IgD-negative memory B cell (primary cell): ENCODE results near the gene FNDC11. TPM values are rescaled to one million over a fixed set of nuclear protein-coding genes. Genes with fewer than 3 reads are reported as not detected.
"Not testable (repeated sequence)": the region's sequence is repeated elsewhere in the genome, so short reads cannot be mapped to it uniquely, and the experiment has no call there.

Source experiments
- H3K27ac Mint-ChIP-seq, 3 donors: one replicate each; pipeline ENCODE4 v1.8.0; 2020 to 2022; ENCODE audit warnings: mild to moderate bottlenecking in 3 of 3, mixed read lengths in 3 of 3, moderate library complexity in 1 of 3
- H3K27me3 Mint-ChIP-seq: one replicate; pipeline ENCODE4 v1.8.0; 2021; ENCODE audit warnings: mixed read lengths
- H3K36me3 Mint-ChIP-seq: one replicate; pipeline ENCODE4 v1.8.0; 2020; ENCODE audit warnings: mild to moderate bottlenecking, mixed read lengths
- H3K4me1 Mint-ChIP-seq, 3 donors: one replicate each; pipeline ENCODE4 v1.8.0; 2020 to 2022; ENCODE audit warnings: mixed read lengths in 3 of 3, mild to moderate bottlenecking in 1 of 3
- H3K4me3 Mint-ChIP-seq, 4 donors: one replicate each; pipeline ENCODE4 v1.8.0; 2020 to 2022; ENCODE audit warnings: mild to moderate bottlenecking in 4 of 4, mixed read lengths in 4 of 4, moderate library complexity in 3 of 4
- H3K9me3 Mint-ChIP-seq, 3 donors: one replicate each; pipeline ENCODE4 v1.8.0; 2020 to 2021; ENCODE audit warnings: mixed read lengths in 3 of 3, mild to moderate bottlenecking in 1 of 3
- polyA plus RNA-seq: library from polyadenylated mRNA; unstranded; fragments of 300-500 nt; fragmentation: Illumina TruSeq; gene quantifications from one replicate; pipeline ENCODE4 v1.2.3, GENCODE V29; 2021

The FNDC11 gene
- polyA plus RNA-seq = 2.5 TPM

- H3K9me3 Mint-ChIP-seq = no peaks in the 10 kb centered on the region
- peak within 1 kb of the TSS; percentile 98 to 100 (median 98) for H3K27ac Mint-ChIP-seq
- H3K36me3 Mint-ChIP-seq = peaks cover 1% of the 10 kb centered on the region
- peak within 1 kb of the TSS; percentile 83 to 95 (median 94) for H3K4me3 Mint-ChIP-seq
- peaks cover 10 to 31% (median 15%) of the 10 kb centered on the region in 3 donors for H3K4me1 Mint-ChIP-seq
- peaks cover 2% of the 10 kb centered on the region for H3K27me3 Mint-ChIP-seq
These were observed at the start of gene FNDC11 for GRCh38 chr20:63553933-63554290. FNDC11 (plus strand) TSS chr20:63554159; CDS start chr20:63555664, 1,505 bp downstream.

GRCh38 chr20:63504642-63505041 is 49.3 kb upstream of the FNDC11 start:
- Mint-ChIP-seq H3K9me3 (peaks cover 2 to 12% (median 3%) of the 10 kb centered on the region in 3 donors), H3K27me3 (peaks cover 14% of the 10 kb centered on the region), H3K4me1 (no peaks in the 10 kb centered on the region), H3K36me3 (peaks cover 3% of the 10 kb centered on the region), H3K4me3 (no peak overlapping the region), H3K27ac (peak overlapping the region in 1 of 3 donors; percentile 8)

GRCh38 chr20:63505281-63505680 is 48.7 kb upstream of the FNDC11 start:
- Mint-ChIP-seq H3K9me3 (peaks cover 2 to 12% (median 3%) of the 10 kb centered on the region in 3 donors), H3K36me3 (peaks cover 3% of the 10 kb centered on the region), H3K27me3 (peaks cover 16% of the 10 kb centered on the region), H3K4me3 (no peak overlapping the region), H3K4me1 (no peaks in the 10 kb centered on the region), H3K27ac (peak overlapping the region in 1 of 3 donors; percentile 8)

- H3K4me3 Mint-ChIP-seq = no peak overlapping the region
- peaks cover 2 to 12% (median 3%) of the 10 kb centered on the region in 3 donors for H3K9me3 Mint-ChIP-seq
- H3K27ac Mint-ChIP-seq = no peak overlapping the region
- no peaks in the 10 kb centered on the region for H3K4me1 Mint-ChIP-seq
- peaks cover 18% of the 10 kb centered on the region for H3K27me3 Mint-ChIP-seq
- peaks cover 3% of the 10 kb centered on the region for H3K36me3 Mint-ChIP-seq
These were observed 48.2 kb upstream of the FNDC11 start for GRCh38 chr20:63505723-63506122.

DNA sequence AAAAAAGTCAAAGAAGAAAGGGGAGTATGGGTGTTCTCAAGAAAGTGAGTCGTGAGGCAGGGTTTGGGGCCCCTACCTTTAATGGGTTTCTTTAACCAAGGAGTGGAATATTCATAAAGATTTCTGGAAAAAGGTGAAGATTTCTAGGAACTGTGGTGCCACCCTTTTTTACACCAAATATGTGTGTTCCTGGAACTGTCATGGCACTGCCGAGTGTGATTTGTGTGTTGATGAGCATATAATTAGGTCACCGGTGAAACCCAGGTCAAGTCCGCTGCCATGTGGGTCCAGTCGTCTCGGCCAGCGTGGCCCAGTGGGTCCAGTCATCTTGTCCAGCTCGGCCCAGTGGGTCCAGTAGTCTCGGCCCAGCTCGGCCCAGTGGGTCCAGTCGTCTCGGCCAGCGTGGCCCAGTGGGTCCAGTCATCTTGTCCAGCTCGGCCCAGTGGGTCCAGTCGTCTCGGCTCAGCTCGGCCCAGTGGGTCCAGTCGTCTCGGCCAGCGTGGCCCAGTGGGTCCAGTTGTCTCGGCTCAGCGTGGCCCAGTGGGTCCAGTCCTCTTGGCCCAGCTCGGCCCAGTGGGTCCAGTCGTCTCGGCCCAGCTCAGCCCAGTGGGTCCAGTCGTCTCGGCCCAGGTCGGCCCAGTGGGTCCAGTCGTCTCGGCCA is 46.7 kb upstream of the FNDC11 start:
- Mint-ChIP-seq H3K9me3 (peaks cover 2 to 12% (median 3%) of the 10 kb centered on the region in 3 donors), H3K36me3 (peaks cover 3% of the 10 kb centered on the region), H3K4me1 (no peaks in the 10 kb centered on the region), H3K4me3 (peak overlapping the region in 1 of 4 donors; percentile 77), H3K27ac (no peak overlapping the region), H3K27me3 (peaks cover 22% of the 10 kb centered on the region)

GRCh38 chr20:63508072-63508768 is 45.7 kb upstream of the FNDC11 start:
- Mint-ChIP-seq H3K36me3 (peaks cover 3% of the 10 kb centered on the region), H3K9me3 (peaks cover 3 to 13% (median 6%) of the 10 kb centered on the region in 3 donors), H3K27me3 (peaks cover 23% of the 10 kb centered on the region), H3K4me1 (no peaks in the 10 kb centered on the region), H3K27ac (no peak overlapping the region), H3K4me3 (no peak overlapping the region)

DNA sequence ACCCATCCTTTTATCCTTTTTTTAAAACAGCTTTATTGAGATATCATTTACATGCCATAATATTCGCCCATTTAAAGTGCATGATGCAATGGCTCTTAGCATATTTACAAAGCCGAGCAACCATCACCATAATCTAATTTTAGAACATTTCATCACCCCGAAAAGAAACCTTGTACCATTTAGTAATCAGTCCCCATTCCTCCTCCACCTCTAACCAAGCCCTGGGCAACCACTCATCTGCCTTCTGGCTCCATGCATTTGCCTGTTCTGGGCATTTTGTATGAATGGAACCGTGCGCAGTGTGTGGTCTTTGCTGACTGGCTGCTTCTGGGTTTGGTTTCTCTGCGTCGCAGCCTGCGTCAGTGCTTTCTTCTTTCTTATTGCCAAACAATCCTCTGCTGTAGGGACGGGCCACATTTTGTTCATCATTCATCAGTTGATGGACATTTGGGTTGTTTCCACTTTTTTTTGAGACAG is 44.8 kb upstream of the FNDC11 start:
- H3K4me3 Mint-ChIP-seq = no peak overlapping the region
- peaks cover 3% of the 10 kb centered on the region for H3K36me3 Mint-ChIP-seq
- H3K27ac Mint-ChIP-seq = no peak overlapping the region
- H3K27me3 Mint-ChIP-seq = peaks cover 28% of the 10 kb centered on the region
- peaks cover under 1 to 16% (median 7%) of the 10 kb centered on the region in 3 donors for H3K9me3 Mint-ChIP-seq
- H3K4me1 Mint-ChIP-seq = no peaks in the 10 kb centered on the region

DNA sequence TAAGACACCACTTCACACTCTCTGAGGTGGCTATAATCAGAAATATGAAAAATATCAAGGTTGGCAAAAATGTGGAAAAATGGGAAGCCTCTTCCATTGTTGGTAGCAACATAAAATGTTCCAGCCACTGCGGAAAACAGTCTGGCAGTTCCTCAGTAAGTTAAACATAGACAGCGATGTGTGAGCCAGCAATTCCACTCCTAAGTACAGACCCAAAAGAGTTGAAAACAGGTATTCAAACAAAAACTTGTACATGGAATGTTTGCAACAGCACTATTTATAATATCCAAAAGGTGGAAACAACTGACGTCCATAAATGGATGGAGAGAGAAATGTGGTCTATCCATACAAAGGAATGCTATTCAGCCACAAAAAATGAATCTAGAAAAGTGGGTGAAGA is 40.8 kb upstream of the FNDC11 start:
- H3K4me1 Mint-ChIP-seq = peaks cover 0 to 2% (median 0%) of the 10 kb centered on the region in 3 donors
- peaks cover 2 to 10% (median 7%) of the 10 kb centered on the region in 3 donors for H3K9me3 Mint-ChIP-seq
- peaks cover 23% of the 10 kb centered on the region for H3K27me3 Mint-ChIP-seq
- peak overlapping the region in 1 of 4 donors; percentile 22 for H3K4me3 Mint-ChIP-seq
- peak overlapping the region in 1 of 3 donors; percentile 80 for H3K27ac Mint-ChIP-seq
- H3K36me3 Mint-ChIP-seq = no peaks in the 10 kb centered on the region

DNA sequence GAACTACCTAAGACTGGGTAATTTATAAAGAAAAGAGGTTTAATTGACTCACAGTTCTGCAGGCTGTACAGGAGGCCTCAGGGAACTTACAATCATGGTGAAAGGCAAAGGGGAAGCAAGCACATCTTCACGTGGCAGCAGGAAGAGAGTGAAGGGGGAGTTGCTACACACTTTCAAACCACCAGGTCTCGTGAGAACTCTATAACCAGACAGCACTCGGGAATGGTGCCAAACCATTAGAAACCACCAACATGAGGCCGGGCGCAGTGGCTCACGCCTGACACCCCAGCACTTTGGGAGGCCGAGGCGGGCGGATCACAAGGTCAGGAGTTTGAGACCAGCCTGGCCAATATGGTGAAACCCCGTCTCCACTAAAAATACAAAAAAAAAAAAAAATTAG is 39.4 kb upstream of the FNDC11 start:
- Mint-ChIP-seq H3K4me3 (peak overlapping the region in 2 of 4 donors; percentile 51 to 89), H3K9me3 (peaks cover 2 to 10% (median 7%) of the 10 kb centered on the region in 3 donors), H3K27ac (peak overlapping the region in 1 of 3 donors; percentile 58), H3K27me3 (peaks cover 19% of the 10 kb centered on the region)
- H3K4me1 Mint-ChIP-seq, H3K36me3 Mint-ChIP-seq: not testable (repeated sequence)

DNA sequence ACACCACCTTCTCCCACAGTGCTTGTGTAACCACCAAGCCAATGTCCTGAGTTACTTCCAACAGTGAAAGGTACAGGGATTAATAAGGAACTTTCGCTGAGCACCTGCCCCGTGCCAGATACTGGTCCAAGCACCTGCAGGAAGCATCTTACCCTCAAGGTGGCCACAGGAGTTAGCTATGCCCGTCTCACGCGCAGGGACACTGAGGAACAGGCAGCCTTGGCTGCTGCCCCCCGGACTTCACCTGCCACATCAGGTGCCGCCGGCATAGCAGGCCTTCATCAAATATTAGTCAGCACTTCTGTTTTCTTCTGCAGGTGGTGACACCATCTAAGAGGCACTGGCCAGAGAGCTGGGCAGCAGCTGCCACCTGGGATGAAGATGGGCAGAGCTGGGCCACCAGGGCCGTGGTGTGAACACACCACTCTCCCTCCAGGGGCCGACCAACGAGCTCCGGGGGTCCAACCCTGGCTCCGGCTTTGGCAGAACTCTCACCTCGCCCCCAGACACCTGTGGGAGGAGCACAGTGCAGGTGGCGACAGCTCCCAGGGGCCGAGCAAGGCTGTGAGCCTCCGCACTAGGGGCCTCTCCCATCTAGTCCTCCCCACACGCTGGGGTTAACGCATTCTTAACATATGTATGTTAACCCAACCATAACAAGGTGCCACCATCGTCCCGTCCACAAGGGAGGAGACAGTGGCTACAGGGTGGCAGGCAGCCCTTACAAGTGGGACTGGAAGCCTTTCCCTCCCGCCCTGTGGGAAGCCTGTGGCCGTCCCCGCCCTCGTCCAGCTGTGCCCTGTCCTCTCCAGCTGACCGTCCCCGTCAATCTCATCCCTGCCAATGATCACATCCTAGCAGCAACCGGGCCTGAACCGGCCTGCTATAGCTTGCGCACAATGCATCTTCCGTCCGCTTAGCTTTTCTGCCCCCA is 36.3 kb upstream of the FNDC11 start:
- H3K27me3 Mint-ChIP-seq = peaks cover 11% of the 10 kb centered on the region
- H3K27ac Mint-ChIP-seq = peak overlapping the region in 1 of 3 donors; percentile 33
- H3K4me3 Mint-ChIP-seq = peak overlapping the region in 1 of 4 donors; percentile 85
- H3K4me1 Mint-ChIP-seq = peaks cover 3 to 5% (median 4%) of the 10 kb centered on the region in 3 donors
- no peaks in the 10 kb centered on the region for H3K36me3 Mint-ChIP-seq
- peaks cover 2 to 10% (median 6%) of the 10 kb centered on the region in 3 donors for H3K9me3 Mint-ChIP-seq

- Mint-ChIP-seq H3K9me3 (peaks cover 2 to 7% (median 4%) of the 10 kb centered on the region in 3 donors), H3K27me3 (peaks cover 8% of the 10 kb centered on the region), H3K4me3 (peak overlapping the region in 3 of 4 donors; percentile 44 to 85 (median 76)), H3K4me1 (peaks cover 3 to 6% (median 4%) of the 10 kb centered on the region in 3 donors), H3K36me3 (no peaks in the 10 kb centered on the region), H3K27ac (peak overlapping the region in 1 of 3 donors; percentile 78)
These were observed 35.6 kb upstream of the FNDC11 start for GRCh38 chr20:63518351-63518861.

DNA sequence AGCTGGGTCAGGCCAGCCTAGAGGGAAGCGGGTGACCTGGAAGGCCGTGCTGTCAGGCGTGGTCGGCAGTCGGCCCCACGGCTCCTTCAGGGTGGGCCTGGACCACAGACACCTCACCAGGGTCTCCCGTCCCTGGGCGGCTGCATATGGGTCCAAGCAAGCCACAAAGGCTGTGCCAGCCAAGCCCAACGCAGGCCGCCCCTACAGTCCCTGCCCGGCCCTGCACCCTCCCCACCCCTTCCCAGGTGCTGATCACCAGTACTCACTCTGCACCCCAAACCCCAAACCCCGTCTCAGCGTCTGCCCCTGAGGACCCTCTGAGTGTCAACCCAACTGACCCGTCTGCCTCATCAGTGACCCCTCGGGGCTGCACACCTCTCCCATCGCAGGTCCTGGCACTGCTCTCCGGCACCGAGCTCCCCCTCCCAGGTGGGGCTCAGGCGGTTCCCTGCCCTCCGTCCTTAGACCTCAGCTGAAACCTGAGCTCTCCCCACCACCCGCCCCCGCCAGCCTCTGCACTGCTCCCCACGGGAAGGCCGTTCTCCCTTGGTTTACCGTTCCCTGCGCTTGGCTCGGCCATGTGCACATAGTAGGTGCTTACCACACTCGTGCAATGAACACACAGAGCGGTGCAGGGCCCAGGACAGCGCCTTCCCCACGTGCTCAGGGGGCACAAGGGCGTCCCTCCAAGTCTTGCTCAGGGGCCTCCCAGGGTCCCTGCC is 34.9 kb upstream of the FNDC11 start:
- Mint-ChIP-seq H3K4me1 (peaks cover 3 to 6% (median 4%) of the 10 kb centered on the region in 3 donors), H3K36me3 (no peaks in the 10 kb centered on the region), H3K27ac (peak overlapping the region in 2 of 3 donors; percentile 27 to 78), H3K4me3 (peak overlapping the region; percentile 73 to 93 (median 86)), H3K9me3 (peaks cover 2 to 4% (median 4%) of the 10 kb centered on the region in 3 donors), H3K27me3 (peaks cover 5% of the 10 kb centered on the region)

DNA sequence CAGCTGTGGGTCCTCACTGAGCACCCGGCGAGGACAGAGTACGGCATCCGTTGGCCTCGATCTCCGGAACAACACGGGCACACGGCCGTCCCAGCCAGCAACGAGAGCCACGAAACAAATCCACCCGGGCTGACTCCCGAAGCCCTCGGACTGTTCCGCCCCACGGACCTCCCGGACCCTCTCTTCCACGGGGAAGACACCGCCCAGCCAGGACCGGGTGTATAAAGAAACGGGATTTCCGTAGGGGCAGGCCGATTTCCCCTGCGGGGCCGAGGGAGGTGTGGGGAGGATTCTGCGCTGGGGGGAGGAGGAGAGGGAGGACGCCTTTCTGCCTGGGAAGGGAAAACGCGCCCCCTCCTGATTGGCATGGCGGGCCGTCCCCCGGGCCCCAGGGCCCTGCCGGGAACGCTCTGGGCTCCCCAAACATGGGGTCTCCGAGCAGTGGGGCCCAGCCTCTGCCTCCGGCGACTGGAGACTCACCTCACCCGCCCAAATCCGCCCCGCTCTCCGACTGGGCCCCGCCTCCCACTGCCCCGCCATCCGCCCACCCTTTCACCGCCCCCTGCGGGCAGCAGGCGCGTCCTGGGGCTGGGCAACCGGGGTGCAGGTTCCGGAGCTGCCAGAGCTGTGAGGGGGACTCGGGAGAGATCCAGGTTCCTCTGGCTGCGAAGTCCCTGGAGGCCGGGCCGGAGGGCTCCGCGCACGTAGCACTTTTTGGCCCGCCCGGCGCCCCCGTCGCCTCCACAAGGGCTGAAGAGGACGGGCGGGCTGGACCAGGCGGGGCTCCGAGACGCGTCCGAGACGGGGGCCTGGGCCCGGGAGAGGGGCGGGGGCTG is 34.1 kb upstream of the FNDC11 start:
- Mint-ChIP-seq H3K4me3 (peak overlapping the region; percentile 73 to 93 (median 86)), H3K36me3 (peaks cover 2% of the 10 kb centered on the region), H3K9me3 (peaks cover 0 to 6% (median 2%) of the 10 kb centered on the region in 3 donors), H3K4me1 (peaks cover 4 to 5% (median 5%) of the 10 kb centered on the region in 3 donors), H3K27me3 (peaks cover 5% of the 10 kb centered on the region), H3K27ac (peak overlapping the region in 2 of 3 donors; percentile 27 to 78)
